Colonic mucosa (tissue), 4 donors: ENCODE results near the gene UPB1. TPM values are rescaled to one million over a fixed set of nuclear protein-coding genes. Genes with fewer than 3 reads are reported as not detected.
A peak's percentile ranks its signal among the peaks of the same experiment; 100 is the strongest.

Source experiments
- DNase-seq: peaks from one replicate; pipeline ENCODE4 v3.0.0-alpha.2; 2020
- H3K27ac ChIP-seq: fragments of 200-600 bp; one replicate; pipeline ENCODE4 v1.8.0; 2021
- H3K27me3 ChIP-seq: fragments of 200-600 bp; one replicate; pipeline ENCODE4 v1.8.0; 2021
- H3K36me3 ChIP-seq: fragments of 200-600 bp; one replicate; pipeline ENCODE4 v1.8.0; 2021
- H3K4me1 ChIP-seq: fragments of 200-600 bp; one replicate; pipeline ENCODE4 v1.8.0; 2021; ENCODE audit warnings: mild to moderate bottlenecking
- H3K4me3 ChIP-seq: fragments of 200-600 bp; one replicate; pipeline ENCODE4 v1.8.0; 2021
- H3K9ac ChIP-seq, 2 donors: one replicate each; pipeline ENCODE4 v1.7.0; 2013; ENCODE audit warnings: control low read depth in 2 of 2, low read depth in 2 of 2, low read length in 2 of 2
- H3K9me3 ChIP-seq: fragments of 200-600 bp; one replicate; pipeline ENCODE4 v1.8.0; 2021
- CTCF ChIP-seq: fragments of 200-600 bp; IDR thresholded peaks from one replicate; pipeline ENCODE4 v1.8.0; 2022; ENCODE audit warnings: antibody characterized with exemption, mild to moderate bottlenecking
- intact Hi-C: fragments of 100-400 bp; cut with DNase I; formaldehyde crosslinking; loops from one replicate; pipeline ENCODE4 v1.14.1; 2022
- total RNA-seq, 2 donors: library from RNA; stranded (reverse); fragmentation: NEBNext Ultra II Directional in 1 of 2; extraction: Animal tissue kit (Norgen Biotek cat#: 25700) in 1 of 2; gene quantifications; one replicate each; pipeline ENCODE4 v1.2.1, GENCODE V29; 2021
- donor health status: healthy.
- donor health status: DM: no; HTN: no; CAD: no.
- donor health status: DM: no; HTN: no; CAD: no.

UPB1 gene
- total RNA-seq, 2 donors from 2014 or later = 0.16 to 0.20 TPM

- Histone ChIP-seq H3K4me1 (peaks cover 1% of the 10 kb centered on the region), H3K9me3 (no peaks in the 10 kb centered on the region), H3K4me3 (no peak overlapping the region), H3K27me3 (no peaks in the 10 kb centered on the region), H3K9ac (no peak overlapping the region), H3K36me3 (no peaks in the 10 kb centered on the region), H3K27ac (no peak overlapping the region)
- intact Hi-C loops = no loop called here
- TF ChIP-seq CTCF = no peak
- no peak for DNase-seq
Measured at GRCh38 chr22:24519496-24519895, 24.4 kb downstream of the UPB1 start.

- peak; percentile 57 for DNase-seq
- H3K27me3 ChIP-seq = no peaks in the 10 kb centered on the region
- H3K9ac ChIP-seq = peak overlapping the region in 1 of 2 donors; percentile 32
- H3K27ac ChIP-seq = no peak overlapping the region
- H3K4me1 ChIP-seq = no peaks in the 10 kb centered on the region
- no peaks in the 10 kb centered on the region for H3K36me3 ChIP-seq
- no peak overlapping the region for H3K4me3 ChIP-seq
- peak; percentile 38 for TF ChIP-seq CTCF
- intact Hi-C loops = loop anchor here (5.0 kb wide), 3 partner anchors 100 to 255 kb away; no protein-coding TSS in a partner anchor
- H3K9me3 ChIP-seq = no peaks in the 10 kb centered on the region
Measured at GRCh38 chr22:24521791-24522245, 26.7 kb downstream of the UPB1 start.

GRCh38 chr22:24523873-24524272 is 28.7 kb downstream of the UPB1 start:
- H3K9ac ChIP-seq = no peak overlapping the region

GRCh38 chr22:24525416-24526037 is 30.4 kb downstream of the UPB1 start:
- Histone ChIP-seq H3K4me1 (no peaks in the 10 kb centered on the region), H3K4me3 (no peak overlapping the region), H3K9ac (no peak overlapping the region), H3K36me3 (no peaks in the 10 kb centered on the region), H3K27me3 (no peaks in the 10 kb centered on the region), H3K9me3 (no peaks in the 10 kb centered on the region), H3K27ac (no peak overlapping the region)
- DNase-seq = peak; percentile 90
- TF ChIP-seq CTCF = peak; percentile 75
- intact Hi-C loops = no loop called here

More at GRCh38 chr22:24523873-24524272, 28.7 kb downstream of the UPB1 start:
- no peaks in the 10 kb centered on the region for H3K9me3 ChIP-seq
- H3K27ac ChIP-seq = no peak overlapping the region
- TF ChIP-seq CTCF = no peak
- H3K27me3 ChIP-seq = no peaks in the 10 kb centered on the region
- intact Hi-C loops = loop anchor here (5.0 kb wide), 3 partner anchors 102 to 257 kb away; no protein-coding TSS in a partner anchor
- H3K4me1 ChIP-seq = no peaks in the 10 kb centered on the region
- no peak overlapping the region for H3K4me3 ChIP-seq
- no peaks in the 10 kb centered on the region for H3K36me3 ChIP-seq
- DNase-seq = no peak

GRCh38 chr22:24526191-24526590 is 31.1 kb downstream of the UPB1 start:
- TF ChIP-seq CTCF = no peak

More at GRCh38 chr22:24526191-24526590, 31.1 kb downstream of the UPB1 start:
- no peaks in the 10 kb centered on the region for H3K9me3 ChIP-seq
- intact Hi-C loops = no loop called here
- no peak overlapping the region for H3K9ac ChIP-seq
- no peak for DNase-seq
- no peak overlapping the region for H3K27ac ChIP-seq
- no peaks in the 10 kb centered on the region for H3K36me3 ChIP-seq
- H3K4me3 ChIP-seq = no peak overlapping the region
- H3K27me3 ChIP-seq = no peaks in the 10 kb centered on the region
- no peaks in the 10 kb centered on the region for H3K4me1 ChIP-seq
